Eye (tissue), 1 donor: ENCODE measurements around the gene INMT.
"Not testable (repeated sequence)": the region's sequence is repeated elsewhere in the genome, so short reads cannot be mapped to it uniquely, and the experiment has no call there.

Experiments
- DNase-seq: peaks from one replicate; pipeline ENCODE4 v3.0.0-alpha.2; 2015

INMT gene

DNA sequence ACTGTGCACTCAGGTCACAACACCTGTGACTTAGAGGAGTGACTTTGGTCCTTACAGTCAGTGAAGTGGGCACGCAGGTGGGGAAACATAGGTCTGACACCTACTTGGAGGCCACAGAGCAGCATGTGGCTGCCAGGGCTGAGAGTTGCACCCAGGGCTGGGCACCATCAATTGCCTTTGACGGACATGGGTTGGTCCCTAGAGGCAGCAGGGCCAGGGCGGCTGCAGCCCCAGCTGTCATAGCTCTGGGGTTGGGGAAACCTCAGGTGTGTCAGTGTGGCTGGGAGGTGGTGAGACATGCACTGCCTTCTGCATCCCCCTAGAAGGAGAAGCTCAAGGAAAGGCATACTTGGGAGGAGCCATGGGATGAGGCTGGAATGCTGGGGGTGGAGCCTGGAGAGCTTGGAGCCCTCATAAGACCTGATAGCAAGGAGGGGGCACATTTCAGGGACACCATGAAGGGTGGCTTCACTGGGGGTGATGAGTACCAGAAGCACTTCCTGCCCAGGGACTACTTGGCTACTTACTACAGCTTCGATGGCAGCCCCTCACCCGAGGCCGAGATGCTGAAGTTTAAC lies at the start of gene INMT:
Gene INMT, plus strand, starts transcription at position 440 of the 578 bp plus-strand sequence. Its CDS starts 16 bp downstream, at position 456.
- DNase-seq = no peak

DNA sequence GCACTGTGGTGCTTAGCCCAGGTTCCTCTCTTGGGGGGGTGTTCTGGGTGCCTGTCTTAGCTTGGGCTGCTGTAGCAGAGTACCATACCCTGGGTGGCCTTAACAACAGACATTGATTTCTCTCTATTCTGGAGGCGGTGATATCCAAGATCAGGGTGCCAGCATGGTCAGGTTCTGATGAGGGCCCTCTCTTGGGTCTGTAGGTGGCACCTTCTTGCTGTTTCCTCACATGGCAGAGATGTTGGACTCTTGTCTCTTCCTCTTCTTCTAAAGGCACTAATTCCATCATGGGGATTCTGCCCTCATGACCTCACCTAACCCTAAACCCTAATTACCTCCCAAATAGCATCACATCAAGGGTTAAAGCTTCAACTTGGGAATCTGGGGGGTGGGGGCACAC lies 49.7 kb upstream of the INMT start:
- DNase-seq = no peak

DNA sequence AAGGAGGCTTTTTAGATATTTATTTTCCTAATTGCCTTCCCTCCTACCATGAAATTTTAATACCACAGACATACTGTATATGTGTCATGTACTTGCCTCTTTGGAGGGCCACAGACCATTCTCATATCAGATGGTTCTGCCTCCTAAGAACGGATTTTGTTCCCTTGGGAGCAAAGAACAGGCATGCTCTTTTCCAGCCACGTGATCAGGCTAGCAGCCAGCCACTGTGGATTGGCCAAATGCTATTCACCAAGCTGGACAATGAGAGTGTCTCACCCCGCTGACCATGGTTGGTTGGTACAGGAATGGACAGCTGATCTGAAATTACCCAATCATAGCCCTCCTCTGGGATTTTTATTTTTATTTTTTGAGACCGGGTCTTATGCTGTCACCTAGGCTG lies 48.2 kb upstream of the INMT start:
- no peak for DNase-seq

DNA sequence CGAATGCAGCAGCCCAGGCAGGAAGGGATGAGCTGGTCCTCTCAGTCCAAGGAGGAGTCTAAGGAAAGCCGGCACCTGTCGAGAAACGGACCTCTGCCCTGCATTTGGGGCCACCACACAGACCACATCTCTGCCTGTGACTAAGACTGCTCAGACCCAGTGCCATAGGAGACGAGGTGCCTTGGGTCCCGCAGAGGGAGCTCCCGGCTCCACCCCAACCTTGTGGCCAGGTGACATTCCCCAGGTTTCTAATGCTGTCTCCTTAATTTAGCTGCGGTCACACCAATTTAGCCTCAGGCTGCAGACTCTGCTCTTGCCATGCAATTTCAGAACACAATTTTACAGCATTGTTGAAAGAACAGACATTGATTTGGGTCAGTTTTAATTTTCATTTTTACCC lies 46.9 kb upstream of the INMT start:
- DNase-seq = no peak

DNA sequence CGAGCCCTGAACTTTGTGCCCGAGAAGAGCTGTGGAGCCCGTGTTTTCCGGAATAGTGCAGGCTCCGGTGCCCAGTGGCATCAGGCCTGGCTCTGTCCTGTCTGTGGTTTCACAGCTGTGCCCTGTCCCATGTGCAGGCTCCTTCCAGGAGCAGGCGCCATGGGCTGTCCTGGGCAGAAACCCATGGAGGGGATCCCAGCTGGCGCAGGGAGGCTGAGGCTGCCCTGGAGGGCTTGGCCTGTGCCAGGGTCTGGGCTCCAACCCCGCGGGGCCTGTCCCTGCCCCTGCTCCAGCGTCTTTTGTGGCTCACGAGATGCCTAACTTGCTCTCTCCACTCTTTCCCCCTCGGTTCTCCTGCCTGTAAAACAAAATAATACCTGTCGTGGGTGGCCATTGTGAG lies 46.3 kb upstream of the INMT start:
- no peak for DNase-seq

DNA sequence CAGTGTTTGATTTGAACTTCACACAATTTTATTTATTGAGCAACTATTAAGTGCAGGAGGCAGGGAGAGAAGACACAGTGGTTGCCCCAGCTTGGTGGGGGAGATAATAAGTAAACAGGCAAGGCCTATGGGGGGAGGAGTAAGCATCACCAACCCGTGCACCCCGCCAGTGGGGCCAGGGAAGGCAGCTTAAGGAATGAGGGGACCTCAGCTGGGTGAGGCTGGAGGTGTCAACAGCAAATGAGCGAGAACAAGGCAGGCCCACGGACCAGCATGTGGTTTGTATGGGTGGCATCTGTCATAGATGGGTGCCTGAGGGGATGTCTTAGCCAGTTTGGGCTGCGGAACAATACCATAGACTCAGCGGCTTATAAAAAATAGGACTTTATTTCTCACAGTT lies 45.6 kb upstream of the INMT start:
- DNase-seq = no peak

DNA sequence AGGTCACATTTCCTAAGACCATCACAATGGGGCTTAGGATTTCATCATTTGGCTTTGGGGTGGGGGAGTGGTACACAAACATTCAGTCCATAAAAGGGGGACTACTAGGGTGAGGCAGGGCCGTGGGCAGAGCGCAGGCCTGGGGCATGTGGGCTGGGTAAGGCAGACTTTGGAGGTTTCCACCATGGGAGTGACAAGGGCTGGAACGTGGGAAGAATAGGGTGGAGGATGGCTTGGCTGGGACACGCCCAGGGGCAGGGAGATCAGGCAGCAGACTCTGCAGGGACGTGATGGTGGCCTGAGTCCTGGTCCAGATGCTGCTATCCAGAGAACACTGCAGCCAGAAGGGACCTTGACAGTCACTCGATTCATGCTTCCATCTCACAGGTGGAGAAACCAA lies 45.0 kb upstream of the INMT start:
- no peak for DNase-seq

DNA sequence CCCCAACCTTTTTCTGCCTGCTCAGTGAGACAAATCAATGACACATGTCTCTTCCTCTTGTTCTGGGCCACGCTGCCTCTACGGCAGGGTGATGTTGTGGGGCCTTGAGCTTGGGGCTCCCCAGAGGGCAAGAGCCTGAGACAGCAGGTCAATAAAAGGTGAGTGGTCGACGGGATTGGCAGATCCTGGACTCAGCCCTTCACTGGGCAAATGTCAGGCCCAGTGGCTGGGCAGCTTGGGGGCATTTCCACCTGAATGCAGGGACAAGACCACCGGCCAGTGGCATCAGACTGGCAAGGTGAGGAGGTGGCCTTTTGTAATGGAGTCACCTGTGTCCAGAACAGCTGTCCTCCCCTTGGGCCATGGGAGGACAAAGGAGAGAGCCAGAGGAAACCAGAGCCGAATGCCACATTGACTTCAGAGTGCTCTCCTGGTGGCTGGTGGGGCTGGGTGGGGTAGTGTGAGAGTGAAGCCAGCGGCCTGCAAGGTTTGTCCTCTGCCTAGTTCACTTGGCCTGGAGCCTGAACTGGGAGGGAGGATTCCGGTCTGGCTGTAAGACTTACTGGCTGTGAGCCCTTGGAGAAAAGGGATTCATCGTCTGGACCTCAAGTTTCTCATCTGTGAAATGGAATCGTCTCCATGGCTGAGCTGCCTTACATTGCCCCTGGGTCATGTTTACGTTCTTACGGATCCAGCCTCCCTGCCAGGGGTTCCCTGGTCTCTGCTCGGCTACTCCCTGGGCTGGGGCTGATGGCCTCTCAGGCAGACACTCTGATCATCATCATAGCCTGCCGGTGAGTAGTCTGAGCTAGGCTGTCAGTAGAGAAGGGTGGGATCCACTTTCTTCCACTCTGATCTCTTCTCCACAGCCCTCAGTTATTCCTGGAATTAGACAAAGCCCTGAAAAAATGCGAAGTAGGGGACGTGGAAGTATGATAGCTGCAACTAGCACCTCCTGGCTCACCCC lies 44.3 kb upstream of the INMT start:
- DNase-seq = no peak

DNA sequence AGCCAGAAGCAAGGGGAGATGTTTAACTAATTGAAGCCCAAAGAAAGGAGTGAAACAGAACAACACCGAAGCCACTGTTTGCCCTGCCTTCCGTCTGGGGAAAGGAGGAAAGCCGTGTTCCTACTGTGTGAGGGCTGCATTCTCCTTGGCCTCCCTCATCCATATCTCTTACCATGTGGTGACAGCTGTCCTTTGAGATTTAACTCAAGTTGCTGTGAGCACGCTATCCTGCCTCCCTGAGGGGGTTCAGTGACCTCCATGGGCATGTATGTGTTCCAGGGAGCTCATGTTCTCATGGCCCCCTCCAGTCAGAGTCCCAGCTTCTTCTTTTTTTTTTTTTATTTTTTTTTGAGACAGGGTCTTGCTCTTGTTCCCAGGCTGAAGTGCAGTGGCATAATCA lies 43.5 kb upstream of the INMT start:
- no peak for DNase-seq

DNA sequence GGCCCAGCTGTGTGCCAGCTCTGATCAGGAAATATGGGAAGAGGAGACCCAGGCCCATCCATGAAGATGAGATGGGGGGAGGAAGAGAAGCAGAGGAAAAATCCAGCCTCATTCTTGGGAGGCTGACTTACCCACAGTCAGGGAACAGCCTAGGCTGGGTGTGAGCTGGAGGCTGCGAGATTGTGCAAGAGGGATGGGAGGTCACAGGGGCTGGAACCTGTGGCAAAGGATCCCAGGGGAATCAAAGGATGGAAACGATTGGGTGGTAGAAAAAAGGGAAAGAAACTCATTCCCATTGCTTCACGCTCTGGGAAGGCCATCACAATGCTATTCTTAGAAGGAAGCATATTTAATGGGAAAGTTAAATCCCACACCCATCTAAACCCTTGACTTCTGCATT lies 43.0 kb upstream of the INMT start:
- no peak for DNase-seq

DNA sequence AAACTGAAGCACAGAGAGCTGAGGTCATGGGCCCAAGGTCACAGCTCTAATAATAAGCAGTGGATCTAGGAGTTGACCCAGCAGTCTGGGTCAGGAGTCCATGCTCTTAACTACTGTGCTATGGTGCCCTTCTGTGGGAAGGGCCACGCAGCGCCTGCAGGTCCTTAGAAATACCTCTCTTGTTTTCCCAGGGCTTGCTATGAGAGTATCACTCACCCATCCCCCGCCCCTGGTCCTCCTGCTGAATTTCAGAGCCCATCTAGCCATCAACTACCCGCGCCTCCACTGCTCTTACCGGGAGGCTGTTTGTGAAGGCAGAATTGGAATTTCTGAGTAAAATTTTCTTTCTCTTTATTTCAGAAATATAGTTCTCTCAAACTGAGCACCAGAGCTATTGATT lies 42.4 kb upstream of the INMT start:
- no peak for DNase-seq

DNA sequence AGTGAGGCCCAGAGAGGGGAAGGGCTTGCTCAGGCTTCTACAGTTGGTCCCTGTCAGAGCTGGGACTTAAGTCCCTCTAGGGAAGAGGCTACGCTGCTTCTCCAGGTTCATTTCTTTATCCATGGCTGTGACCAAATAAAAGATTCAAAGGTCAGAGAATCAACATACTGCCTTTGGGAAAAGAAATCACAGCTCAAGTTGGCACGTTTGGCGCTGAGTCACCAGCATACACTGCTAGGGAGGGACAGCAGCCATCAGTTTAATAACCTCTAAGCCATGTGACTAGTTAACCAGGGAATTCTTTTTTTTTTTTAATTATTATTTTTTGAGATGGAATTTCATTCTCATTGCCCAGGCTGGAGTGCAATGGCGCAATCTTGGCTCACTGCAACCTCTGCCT lies 41.3 kb upstream of the INMT start:
- no peak for DNase-seq

DNA sequence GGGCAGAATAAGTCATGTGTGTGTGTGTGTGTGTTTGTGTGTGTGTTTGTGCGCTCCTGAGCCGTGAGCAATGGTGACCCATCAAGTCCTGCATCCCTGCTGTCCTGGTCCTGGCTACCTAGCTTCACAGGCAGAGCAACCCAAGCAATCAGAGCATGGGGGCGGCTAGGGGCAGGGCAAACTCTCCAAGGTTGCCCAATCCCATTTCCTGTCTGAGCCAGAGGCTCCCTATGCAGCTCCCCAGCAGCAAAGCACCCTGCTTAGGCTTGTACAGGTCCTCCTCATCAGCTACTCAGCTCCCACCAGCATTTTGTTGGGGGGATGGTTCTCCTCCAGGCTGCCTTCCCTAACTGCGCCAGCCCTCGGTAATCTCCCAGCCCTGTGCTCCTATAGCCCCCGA lies 38.5 kb upstream of the INMT start:
- DNase-seq = no peak

DNA sequence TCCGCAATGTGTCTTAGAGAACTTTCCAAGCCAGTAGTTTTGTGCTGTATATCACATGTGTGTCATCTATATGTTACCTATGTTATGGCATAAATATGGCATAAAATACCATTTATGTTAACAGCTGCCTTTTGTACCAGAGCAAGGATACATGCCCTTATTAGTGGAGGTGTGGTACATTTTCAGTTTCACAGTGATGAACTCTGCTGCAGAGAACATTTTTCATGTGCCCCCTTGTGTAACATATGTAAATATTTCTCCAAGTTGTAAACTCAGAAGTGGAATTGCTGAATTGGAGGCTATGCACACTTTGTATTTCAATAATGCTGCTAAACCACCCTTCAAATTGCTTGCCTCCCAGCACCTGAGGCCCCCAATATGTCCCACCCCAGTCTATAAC lies 37.8 kb upstream of the INMT start:
- no peak for DNase-seq

DNA sequence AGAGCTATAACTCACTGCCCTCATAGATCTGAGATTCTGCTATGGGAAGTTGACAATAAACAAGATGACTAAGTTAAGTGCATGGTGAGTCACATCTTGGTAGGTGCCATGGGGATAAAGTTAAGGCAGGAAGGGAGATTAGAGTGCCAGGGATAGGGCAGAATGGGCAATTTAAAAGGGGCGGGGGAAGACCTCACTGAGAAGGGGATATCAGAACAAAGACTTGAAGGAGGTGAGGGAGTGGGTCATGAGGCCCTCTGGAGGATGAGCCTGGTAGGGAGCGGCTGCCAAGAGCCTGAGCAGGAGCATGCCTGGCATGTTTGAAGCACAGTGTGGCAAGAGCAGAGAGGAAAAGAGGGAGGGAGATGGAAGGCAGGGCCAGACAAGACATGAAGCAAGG lies 34.8 kb upstream of the INMT start:
- DNase-seq = no peak

DNA sequence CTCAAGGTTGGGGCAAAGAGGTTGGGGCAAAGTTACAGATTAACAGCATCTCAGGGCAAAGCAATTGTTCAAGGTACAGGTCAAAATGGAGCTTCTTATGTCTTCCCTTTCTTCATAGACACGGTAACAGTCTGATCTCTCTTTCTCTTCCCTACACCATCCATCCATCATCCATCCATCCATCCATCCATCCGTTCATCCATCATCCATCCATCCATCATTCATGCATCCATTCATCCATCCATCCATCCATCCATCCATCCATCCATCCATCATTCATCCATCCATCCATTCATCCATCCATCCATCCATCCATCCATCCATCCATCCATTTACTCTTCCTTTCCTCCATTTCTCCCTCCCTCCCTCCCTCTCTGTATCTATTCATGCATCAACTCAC lies 32.5 kb upstream of the INMT start:
- DNase-seq = not testable (repeated sequence)

DNA sequence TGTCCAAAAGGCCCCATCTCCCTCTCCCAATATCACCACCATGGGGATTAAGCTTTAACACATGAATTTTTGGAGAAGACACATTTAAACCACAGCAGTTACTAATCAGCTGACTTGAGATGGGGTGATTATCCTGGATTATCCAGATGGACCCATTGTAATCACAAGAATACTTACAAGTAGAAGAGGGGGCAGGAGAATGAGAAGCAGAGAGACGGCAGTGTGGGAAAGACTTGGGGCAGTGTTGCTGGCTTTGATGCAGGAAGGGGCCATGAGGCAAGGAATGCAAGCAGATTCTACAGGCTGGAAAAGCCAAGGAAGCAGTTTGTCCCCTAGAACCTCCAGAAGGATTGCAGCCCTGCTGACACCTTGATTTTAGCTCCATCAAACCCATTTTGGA lies 30.7 kb upstream of the INMT start:
- DNase-seq = no peak

DNA sequence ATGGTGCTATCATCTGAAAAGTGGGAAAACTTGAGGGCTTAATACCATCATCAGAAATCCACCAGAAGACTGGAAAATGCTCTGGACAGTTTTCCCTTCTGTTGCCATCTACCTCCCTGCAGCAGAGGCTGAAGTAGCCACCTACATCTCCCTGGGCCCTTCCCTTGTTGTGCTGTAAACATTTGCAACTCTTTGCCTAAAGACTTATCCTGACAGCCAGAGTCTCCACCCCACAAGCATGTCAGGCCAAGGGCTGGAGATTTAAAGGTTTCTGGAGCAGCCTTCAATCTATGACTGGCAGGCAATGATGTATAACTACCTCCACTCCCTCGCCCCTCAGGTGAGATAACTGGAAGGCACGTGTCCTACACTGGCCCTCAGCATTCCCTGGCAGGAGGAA lies 29.7 kb upstream of the INMT start:
- no peak for DNase-seq

DNA sequence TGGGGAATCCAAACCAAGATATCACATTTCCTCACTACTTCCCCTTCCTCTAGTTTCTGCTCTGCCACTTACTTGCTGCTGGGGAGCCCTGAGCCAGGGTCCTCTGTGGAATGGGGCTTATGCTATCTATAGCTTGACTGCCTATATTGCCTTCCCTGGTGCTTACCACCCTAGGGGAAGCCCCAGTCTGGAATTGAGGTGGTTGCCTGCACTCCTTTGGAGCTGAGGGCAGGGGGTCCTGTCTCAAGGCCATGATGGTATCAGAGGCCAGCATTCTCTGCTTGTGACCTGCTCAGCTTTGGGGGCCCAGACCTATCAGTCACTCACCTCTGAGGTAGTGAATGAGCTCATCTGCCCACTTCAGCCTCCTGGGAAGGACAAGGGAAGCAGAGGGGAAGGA lies 29.3 kb upstream of the INMT start:
- no peak for DNase-seq

DNA sequence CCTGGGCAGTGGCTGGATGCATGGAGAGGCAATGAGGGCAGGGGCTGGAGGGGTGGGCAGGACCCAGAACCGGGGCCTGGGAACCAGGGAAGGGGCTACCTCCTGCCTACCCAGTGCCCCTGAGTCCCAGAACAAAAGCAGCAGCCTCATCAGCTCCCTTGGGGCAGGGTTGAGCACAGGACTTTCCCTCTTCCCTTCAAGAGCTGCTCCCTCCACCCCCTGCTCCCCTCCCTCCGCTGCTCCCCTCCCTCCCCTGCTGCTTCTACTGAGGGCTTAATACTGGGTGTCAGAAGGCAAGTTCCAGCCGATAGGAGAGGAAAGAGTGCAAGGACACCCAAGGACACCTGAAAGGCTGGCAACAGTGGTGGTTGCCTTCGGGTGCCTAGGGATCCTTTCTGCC lies 28.2 kb upstream of the INMT start:
- DNase-seq = no peak

DNA sequence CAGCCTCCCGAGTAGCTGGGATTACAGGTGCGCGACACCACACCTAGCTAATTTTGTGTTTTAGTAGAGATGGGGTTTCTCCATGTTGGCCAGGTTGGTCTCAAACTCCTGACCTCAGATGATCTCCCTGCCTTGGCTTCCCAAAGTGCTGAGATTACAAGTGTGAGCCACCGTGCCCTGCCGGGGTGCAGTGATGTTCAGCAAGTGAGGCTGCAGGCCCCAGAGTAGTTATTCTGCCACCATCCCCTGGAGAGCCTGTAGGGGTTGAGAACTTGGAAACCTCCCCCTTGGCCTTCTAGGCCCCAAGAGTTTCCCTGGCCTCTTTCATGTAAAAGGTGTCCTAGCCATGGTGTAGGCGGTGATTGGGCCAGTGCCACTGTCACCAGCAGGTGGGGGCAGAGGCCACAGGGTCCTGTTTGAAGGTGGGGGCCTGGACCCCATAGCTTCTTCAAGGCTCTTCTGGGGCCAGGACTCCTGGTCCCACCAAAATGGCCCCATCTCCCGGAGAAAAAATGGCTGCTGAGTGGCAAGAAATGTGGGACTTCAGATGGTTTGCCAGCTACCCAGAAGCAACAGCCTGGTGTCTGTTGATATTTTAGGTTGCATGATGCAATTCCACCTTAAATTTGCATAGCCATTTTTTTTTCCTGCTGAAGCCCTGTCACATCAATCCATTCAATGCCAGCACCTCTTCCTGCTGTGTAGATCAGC lies 25.5 kb upstream of the INMT start:
- DNase-seq = no peak

DNA sequence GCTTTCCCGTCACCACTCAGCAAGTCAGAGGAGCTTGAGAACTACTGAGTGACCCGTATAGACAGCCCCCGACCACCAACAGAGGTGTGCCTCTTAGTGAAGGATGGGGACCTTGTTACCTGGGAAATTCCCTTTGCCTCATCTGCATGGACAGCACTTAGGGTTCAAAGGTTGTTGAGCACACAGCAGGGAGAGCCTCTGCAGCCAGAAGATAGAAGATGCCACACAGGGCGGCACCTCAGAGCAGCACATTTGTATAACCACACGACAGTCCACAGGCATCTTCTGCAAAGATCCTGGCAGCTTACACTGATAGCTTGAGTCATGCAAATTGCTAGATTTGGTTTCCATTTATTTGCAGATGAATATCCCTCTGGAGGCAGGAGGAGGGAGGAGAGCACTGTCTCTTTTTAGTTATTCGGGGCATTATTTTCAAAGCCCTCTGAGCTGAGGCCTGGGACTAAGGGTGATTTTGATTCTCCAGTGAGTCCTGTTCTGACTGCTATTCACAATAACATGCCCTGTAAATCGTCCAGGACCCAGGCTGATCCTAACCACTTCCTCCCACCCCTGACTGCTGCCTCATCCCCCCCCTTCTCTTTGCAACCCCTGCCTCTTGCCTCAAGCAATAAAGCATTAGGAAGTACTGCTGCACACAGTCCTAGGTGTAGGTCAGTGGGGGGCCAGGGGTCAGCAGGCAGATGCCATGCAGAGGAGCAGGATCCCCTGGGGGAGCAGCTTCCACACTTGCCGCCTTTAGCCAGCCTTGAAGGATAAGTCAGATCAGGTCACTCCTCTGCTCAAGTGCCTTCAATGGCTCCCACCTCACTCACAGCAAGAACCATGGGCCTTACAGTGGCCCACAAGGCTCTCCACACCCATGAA lies 24.6 kb upstream of the INMT start:
- no peak for DNase-seq

DNA sequence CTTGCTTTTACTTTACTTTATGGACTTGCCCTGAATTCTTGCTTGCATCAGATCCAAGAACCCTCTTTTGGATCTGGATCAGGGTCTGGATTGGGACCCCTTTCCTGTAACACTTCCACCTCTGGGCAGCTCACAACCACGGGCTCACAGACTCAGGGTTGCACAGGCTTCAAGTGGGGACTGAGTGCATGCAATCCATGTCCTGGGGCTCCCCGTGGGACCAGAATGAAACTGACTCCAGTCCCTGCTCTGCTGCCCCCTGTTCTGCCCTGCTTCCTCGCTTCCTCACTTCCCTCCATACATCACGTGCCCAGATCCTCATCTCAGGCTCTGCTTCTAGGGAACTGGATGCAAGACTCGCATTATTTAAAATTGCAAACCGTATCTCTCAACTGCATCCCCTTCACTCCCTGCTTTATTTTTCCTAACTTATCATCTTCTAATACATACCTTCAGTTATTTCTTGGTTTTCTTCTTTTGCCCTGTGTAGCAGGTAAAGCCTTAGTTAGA lies 23.3 kb upstream of the INMT start:
- DNase-seq = no peak
